Astrocyte (in vitro differentiated cells and primary cell): ENCODE measurements around the gene ABLIM2. TPM values are rescaled to one million over a fixed set of nuclear protein-coding genes. Genes with fewer than 3 reads are reported as not detected.

Experiments used
- DNase-seq: peaks from one replicate; pipeline ENCODE4 v3.0.0-alpha.2; 2010; ENCODE audit warnings: low read depth
- FAIRE-seq: peaks from 2 replicates; lab custom pipeline; 2011; peaks lifted over from hg19 to GRCh38; lab: Jason Lieb, UNC
- H2AFZ ChIP-seq: 2 replicates; pipeline ENCODE4 v1.6.0; 2012; ENCODE audit warnings: low read depth, low read length, inconsistent platforms
- H3K27ac ChIP-seq: 2 replicates; pipeline ENCODE4 v1.5.1; 2011; ENCODE audit warnings: low read depth, low read length, inconsistent platforms
- H3K27me3 ChIP-seq: 2 replicates; pipeline ENCODE4 v1.6.0; 2011; ENCODE audit warnings: low read length, inconsistent platforms; ENCODE audit not compliant: insufficient read depth
- H3K36me3 ChIP-seq: 2 replicates; pipeline ENCODE4 v1.5.1; 2011; ENCODE audit warnings: low read length, inconsistent platforms; ENCODE audit not compliant: insufficient read depth
- H3K4me1 ChIP-seq: 2 replicates; pipeline ENCODE4 v1.5.1; 2011; ENCODE audit warnings: low read length, inconsistent platforms; ENCODE audit not compliant: insufficient read depth
- H3K4me2 ChIP-seq: 2 replicates; pipeline ENCODE4 v1.6.0; 2012; ENCODE audit warnings: low read length, inconsistent platforms
- H3K4me3 ChIP-seq: 2 replicates; pipeline ENCODE4 v1.5.1; 2011; ENCODE audit warnings: low read depth, mild to moderate bottlenecking, low read length, inconsistent platforms; ENCODE audit not compliant: insufficient read depth
- H3K79me2 ChIP-seq: 2 replicates; pipeline ENCODE4 v1.6.0; 2012; ENCODE audit warnings: mild to moderate bottlenecking, low read length, inconsistent platforms; ENCODE audit not compliant: insufficient read depth
- H3K9ac ChIP-seq: 2 replicates; pipeline ENCODE4 v1.6.0; 2012; ENCODE audit warnings: mild to moderate bottlenecking, low read length, inconsistent platforms
- H3K9me3 ChIP-seq: 2 replicates; pipeline ENCODE4 v1.5.1; 2012; ENCODE audit warnings: low read depth, mild to moderate bottlenecking, low read length, inconsistent platforms; ENCODE audit not compliant: insufficient read depth
- H4K20me1 ChIP-seq: 2 replicates; pipeline ENCODE4 v1.6.0; 2012; ENCODE audit warnings: low read length, inconsistent platforms; ENCODE audit not compliant: insufficient read depth
- H3K27ac Mint-ChIP-seq: one replicate; pipeline ENCODE4 v1.8.0; 2021; ENCODE audit warnings: mild to moderate bottlenecking, mixed read lengths; ENCODE audit not compliant: unreplicated experiment
- H3K27me3 Mint-ChIP-seq: one replicate; pipeline ENCODE4 v1.8.0; 2021; ENCODE audit warnings: low read depth, mixed read lengths; ENCODE audit not compliant: unreplicated experiment
- H3K36me3 Mint-ChIP-seq: one replicate; pipeline ENCODE4 v1.8.0; 2021; ENCODE audit warnings: low read depth, mixed read lengths; ENCODE audit not compliant: unreplicated experiment
- H3K4me1 Mint-ChIP-seq: one replicate; pipeline ENCODE4 v1.8.0; 2021; ENCODE audit warnings: low read depth, mixed read lengths; ENCODE audit not compliant: unreplicated experiment
- H3K4me3 Mint-ChIP-seq: one replicate; pipeline ENCODE4 v1.8.0; 2021; ENCODE audit warnings: mild to moderate bottlenecking, moderate library complexity, mixed read lengths; ENCODE audit not compliant: unreplicated experiment
- H3K9me3 Mint-ChIP-seq: one replicate; pipeline ENCODE4 v1.8.0; 2021; ENCODE audit warnings: mild to moderate bottlenecking, mixed read lengths; ENCODE audit not compliant: unreplicated experiment
- CTCF ChIP-seq: IDR thresholded peaks from 2 replicates; pipeline ENCODE4 v1.5.1; 2011; ENCODE audit warnings: low read depth, mild to moderate bottlenecking, inconsistent platforms, low read length, moderate library complexity; ENCODE audit not compliant: insufficient read depth
- EZH2 ChIP-seq: IDR thresholded peaks from 2 replicates; pipeline ENCODE4 v1.6.1; 2012; ENCODE audit warnings: mild to moderate bottlenecking, low read length, inconsistent platforms; ENCODE audit not compliant: insufficient read depth
- total RNA-seq: library from RNA; stranded (reverse); gene quantifications from 2 replicates; pipeline ENCODE4 v1.2.1, GENCODE V29; 2021

Gene ABLIM2
- total RNA-seq, 1 donor from 2014 or later = 0.50 TPM

GRCh38 chr4:8078610-8079015 is 80.0 kb downstream of the ABLIM2 start:
- DNase-seq = no peak
- Histone ChIP-seq H3K4me3 (no peak overlapping the region), H3K27ac (no peak overlapping the region), H3K9ac (no peak overlapping the region), H3K27me3 (peaks cover 52% of the 10 kb centered on the region), H3K4me1 (no peaks in the 10 kb centered on the region), H3K36me3 (no peaks in the 10 kb centered on the region), H3K9me3 (no peaks in the 10 kb centered on the region), H3K4me2 (no peak overlapping the region), H3K79me2 (no peaks in the 10 kb centered on the region), H4K20me1 (peaks cover 5% of the 10 kb centered on the region), H2AFZ (no peak overlapping the region)
- Mint-ChIP-seq H3K27ac (no peak overlapping the region), H3K36me3 (peaks cover 1% of the 10 kb centered on the region), H3K4me3 (no peak overlapping the region), H3K9me3 (no peaks in the 10 kb centered on the region), H3K4me1 (no peaks in the 10 kb centered on the region), H3K27me3 (peaks cover 58% of the 10 kb centered on the region)
- TF ChIP-seq EZH2 (no peak), CTCF (no peak)
- no peak for FAIRE-seq

- H3K36me3 Mint-ChIP-seq = peaks cover 1% of the 10 kb centered on the region
These were observed 80.5 kb downstream of the ABLIM2 start for GRCh38 chr4:8078109-8078494.

More at GRCh38 chr4:8078109-8078494, 80.5 kb downstream of the ABLIM2 start:
- Histone ChIP-seq H3K9ac (no peak overlapping the region), H4K20me1 (peaks cover 5% of the 10 kb centered on the region), H3K4me1 (no peaks in the 10 kb centered on the region), H2AFZ (no peak overlapping the region), H3K36me3 (no peaks in the 10 kb centered on the region), H3K4me3 (no peak overlapping the region), H3K4me2 (no peak overlapping the region), H3K27me3 (peaks cover 50% of the 10 kb centered on the region), H3K27ac (no peak overlapping the region), H3K79me2 (no peaks in the 10 kb centered on the region), H3K9me3 (no peaks in the 10 kb centered on the region)
- H3K27ac Mint-ChIP-seq = no peak overlapping the region
- no peaks in the 10 kb centered on the region for H3K4me1 Mint-ChIP-seq
- peaks cover 56% of the 10 kb centered on the region for H3K27me3 Mint-ChIP-seq
- DNase-seq (no peak), FAIRE-seq (no peak)
- no peak overlapping the region for H3K4me3 Mint-ChIP-seq
- H3K9me3 Mint-ChIP-seq = no peaks in the 10 kb centered on the region
- TF ChIP-seq CTCF = no peak
- no peak for TF ChIP-seq EZH2
